OCI-LY3 (cell line): ENCODE results near the gene TREML4.

Experiments
- CTCF ChIP-seq: fragments of 200-600, 300-600 bp; sonication (generic); IDR thresholded peaks from 2 replicates; pipeline ENCODE4 v1.5.1; 2014; ENCODE audit warnings: antibody characterized with exemption, low read length, low read depth
- EZH2phosphoT487 ChIP-seq: fragments of 200-600 bp; shearing (Covaris generic); IDR thresholded peaks from 2 replicates; pipeline ENCODE4 v1.6.1; 2018; ENCODE audit warnings: antibody characterized with exemption, mixed run types, low read depth

- no peak for TF ChIP-seq CTCF
- TF ChIP-seq EZH2phosphoT487: no peak
These were observed 33.8 kb upstream of the TREML4 start for GRCh38 chr6:41194386-41194785.
